Tibial nerve (tissue), 3 donors: ENCODE data around the gene PTPRF.

Source experiments
- CTCF ChIP-seq, 5 experiments: fragments of 200-600 bp in 3 of 5; fragments of 450-650 bp in 2 of 5; sonication (generic) in 3 of 5; IDR thresholded peaks; one replicate each; pipeline ENCODE4 v1.5.1; 2016 to 2019; ENCODE audit warnings: antibody characterized with exemption in 5 of 5, mild to moderate bottlenecking in 3 of 5, moderate library complexity in 2 of 5
- POLR2A ChIP-seq, 2 donors: fragments of 450-650 bp; IDR thresholded peaks; one replicate each; pipeline ENCODE4 v1.6.1; 2017; ENCODE audit warnings: antibody characterized with exemption in 2 of 2, mild to moderate bottlenecking in 2 of 2, moderate library complexity in 2 of 2

- TF ChIP-seq POLR2A (IDR thresholded peaks at IDR 0.05) (no peak), CTCF (IDR thresholded peaks at IDR 0.05) (no peak)
These were observed 15.2 kb downstream of the PTPRF start for GRCh38 chr1:43545695-43546387.
